GM21576 (cell line): Measurements from ENCODE around the gene MEG3.
"Not testable (repeated sequence)": the region's sequence is repeated elsewhere in the genome, so short reads cannot be mapped to it uniquely, and the experiment has no call there.

Experiments
- ATAC-seq: cut with Tn5 transposase; IDR thresholded peaks from one replicate; pipeline ENCODE4 v1.9.1; 2021; ENCODE audit warnings: mild to moderate bottlenecking, moderate library complexity; ENCODE audit not compliant: unreplicated experiment

Gene MEG3

DNA sequence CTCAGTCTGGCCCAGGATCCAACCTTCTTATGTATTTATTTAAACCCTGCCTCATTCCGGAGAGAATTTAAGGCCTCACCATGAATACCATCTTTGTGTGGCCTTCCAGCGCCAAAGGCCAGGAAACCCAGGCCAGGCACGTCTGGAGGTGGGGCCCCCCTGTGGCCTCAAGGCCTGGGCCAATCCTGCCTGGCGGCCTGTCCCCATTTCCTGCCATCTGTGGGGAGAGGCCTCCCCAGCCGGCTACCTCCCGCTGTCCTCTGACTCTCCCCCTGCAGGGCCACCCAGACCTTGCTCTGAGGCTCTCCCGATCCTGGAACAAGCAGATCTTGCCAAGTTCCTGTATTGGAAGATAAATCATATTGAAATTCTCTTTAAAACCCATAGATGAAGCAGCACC, 37.4 kb upstream of the MEG3 start:
- no peak for ATAC-seq

DNA sequence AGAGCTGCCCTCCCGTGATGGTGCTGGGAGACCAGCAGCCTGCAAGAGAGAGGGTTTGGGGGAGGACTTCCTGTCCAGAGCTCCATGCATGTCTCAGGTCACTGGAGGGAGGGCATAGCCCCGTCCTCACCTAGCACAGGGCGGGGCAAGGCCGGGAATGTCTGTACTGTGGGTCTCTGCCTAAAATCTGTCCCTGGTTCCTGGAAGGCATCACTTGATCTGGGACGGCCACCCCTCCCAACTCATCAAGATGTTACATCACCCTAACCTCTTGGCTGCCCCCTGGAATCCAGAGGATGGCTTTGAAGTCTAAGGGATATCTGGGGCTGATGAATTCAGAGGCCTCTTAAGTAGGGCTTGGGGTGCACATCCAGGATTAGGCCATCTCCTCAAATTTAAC, 37.0 kb upstream of the MEG3 start:
- no peak for ATAC-seq

DNA sequence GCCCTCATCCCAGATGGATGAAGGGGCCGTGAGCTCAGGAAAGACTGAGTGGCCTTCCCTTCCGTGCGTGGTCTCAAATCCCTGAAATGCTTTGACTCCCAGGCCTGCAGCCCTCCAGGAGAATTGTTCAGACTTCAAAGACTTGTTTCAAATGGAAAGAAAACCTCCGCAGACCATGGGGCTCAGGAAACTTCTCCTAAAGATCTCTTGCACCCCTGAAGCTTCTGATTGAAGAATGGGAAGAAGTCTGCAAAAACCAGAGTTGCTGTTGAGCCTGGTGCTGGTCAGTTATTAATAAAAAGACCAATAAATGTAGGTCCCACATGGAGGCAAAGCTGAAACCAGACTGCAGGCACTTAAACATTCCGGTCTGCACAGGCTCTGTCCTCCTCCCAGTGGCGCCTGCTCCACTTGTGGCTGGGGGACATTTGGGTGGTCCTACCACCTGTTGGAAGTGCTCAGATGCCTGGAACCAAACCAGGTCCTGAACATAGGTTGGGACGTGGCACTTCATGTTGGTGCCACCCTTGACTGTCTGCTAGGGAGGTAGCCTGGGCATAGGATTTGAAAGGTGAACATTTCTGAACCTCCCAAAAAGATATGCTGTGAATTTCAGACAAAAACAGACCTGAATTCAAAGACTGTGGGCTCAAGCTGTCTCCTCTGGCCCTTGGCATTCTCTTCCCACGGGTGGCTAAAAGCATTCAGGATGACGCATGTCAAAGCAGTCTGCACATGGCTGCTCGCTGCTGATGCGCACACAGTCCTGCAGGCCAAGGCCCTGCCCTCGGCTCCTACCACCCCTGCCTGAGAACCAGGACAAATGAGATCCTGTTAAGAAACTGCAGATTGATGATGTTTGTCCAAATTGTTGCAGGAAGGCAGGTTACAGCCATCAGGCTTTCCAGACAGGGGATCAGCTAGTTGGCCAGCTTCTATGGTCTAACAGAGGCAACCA, 36.2 kb upstream of the MEG3 start:
- no peak for ATAC-seq

GRCh38 chr14:100790502-100791347, 35.2 kb upstream of the MEG3 start:
- no peak for ATAC-seq

DNA sequence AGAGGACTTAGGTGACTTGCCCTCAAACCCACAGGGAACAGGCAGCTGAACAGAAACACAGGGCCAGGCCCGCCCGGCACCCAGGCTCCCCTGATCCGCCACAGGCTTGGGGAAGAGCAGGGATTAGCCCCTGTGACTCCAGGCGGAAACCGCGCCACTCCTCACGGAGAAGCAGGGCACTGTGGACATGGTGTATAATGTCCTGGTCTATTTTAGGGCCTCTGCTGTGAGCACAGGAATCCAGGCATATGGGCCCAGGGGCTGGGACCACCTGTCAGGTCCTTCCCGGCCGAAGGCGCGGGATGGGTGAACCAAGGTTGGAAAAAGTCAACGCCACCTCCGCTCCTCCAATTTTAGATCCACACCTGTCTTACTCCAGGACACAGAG, 34.6 kb upstream of the MEG3 start:
- ATAC-seq = no peak

DNA sequence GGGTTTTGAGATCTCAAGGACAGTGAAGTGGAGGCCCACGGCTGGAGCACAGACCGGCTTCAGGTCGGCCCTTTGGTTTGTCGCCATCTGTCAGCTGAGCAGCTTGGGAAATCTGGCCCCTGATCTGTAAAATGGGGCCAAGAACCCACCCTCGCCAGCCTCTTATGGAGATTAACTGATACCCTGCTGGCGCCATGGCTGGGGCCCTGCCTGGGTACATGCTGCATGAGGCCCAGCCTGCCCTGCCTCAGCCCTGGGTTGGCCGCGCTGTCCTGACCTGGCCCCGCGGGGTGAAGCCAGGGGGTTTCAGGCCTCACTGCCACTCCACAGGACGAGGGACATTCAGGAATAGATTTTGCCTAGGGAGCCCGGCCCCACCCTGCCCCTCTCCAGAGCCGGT, 33.9 kb upstream of the MEG3 start:
- no peak for ATAC-seq

- no peak for ATAC-seq
These were observed 29.0 kb upstream of the MEG3 start for GRCh38 chr14:100796946-100797345.

GRCh38 chr14:100800041-100800440, 25.9 kb upstream of the MEG3 start:
- no peak for ATAC-seq

DNA sequence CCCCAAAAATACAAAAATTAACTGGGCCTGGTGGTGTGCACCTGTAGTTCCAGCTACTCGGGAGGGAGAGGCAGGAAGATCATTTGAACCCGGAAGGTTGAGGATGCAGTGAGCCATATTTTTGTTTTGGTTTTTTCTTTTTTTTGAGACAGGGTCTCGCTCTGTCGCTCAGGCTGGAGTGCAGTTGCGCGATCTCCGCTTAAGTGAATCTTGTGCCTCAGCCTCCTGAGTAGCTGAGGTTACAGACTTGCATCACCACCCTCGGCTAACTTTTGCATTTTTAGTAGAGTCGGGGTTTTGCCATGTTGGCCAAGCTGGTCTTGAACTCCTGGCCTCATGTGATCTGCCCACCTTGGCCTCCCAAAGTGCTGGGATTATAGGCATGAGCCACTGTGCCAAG, 24.5 kb upstream of the MEG3 start:
- not testable (repeated sequence) for ATAC-seq

- no peak for ATAC-seq
These were observed 23.7 kb upstream of the MEG3 start for GRCh38 chr14:100802179-100802578.

DNA sequence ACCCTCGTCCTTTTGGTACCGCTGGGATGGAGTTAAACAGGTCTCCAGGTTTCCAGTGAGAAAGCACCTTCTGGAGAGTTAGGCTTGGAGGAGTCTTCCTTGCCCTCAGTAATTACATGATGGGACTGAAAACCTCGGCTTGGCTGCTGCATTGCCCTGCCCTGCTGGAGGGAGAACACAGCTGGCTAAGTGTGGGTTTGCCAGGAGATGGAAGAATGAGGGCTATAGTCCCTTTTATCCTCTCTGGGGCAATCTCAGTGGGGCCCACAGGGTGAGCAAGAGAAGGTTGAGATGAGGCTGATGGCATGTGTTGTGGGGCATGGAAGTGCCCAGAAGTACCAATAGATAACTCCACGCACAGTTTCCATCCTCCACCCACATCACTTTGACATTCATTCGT, 23.2 kb upstream of the MEG3 start:
- ATAC-seq = no peak

- no peak for ATAC-seq
These were observed 22.7 kb upstream of the MEG3 start for GRCh38 chr14:100803226-100803625.

DNA sequence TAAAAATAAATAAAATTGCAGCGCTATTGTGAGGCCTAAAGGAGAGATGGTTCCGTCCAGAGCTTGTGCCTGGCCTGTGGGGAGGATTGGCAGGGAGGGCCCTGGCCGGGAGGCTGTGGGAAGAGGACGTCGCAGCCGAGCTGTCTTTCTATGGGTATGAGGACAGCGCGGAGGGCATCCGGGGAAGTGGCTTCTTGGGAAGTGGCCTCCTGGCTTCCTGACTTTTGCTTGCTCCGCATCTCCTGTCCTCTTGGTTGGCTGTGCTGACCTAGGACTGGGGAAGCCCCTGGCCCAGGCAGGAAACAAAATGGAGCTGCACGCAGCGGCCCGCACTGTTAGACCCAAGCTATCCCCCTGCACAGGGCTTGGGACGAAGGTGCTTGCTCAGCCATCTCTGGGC, 22.2 kb upstream of the MEG3 start:
- ATAC-seq = no peak

DNA sequence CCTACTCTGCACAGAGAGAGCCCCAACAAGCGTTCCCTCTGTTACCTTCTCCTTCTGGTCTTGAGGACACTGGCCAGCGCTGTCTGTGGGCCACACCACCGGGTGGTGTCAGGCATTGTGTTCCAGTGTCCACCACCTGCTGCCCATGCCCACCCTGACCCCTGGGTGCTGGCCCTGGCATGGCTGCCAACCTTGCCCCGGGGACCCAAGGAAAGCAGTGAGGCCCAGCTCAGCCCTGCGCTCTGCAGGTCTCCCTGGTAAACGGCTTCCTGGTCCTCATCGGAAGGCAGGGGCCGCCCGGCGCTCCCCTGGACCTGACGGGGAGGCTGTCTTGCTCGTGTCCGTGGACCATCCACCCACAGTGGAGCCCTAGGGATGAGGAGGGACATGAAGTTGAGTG, 21.8 kb upstream of the MEG3 start:
- no peak for ATAC-seq

DNA sequence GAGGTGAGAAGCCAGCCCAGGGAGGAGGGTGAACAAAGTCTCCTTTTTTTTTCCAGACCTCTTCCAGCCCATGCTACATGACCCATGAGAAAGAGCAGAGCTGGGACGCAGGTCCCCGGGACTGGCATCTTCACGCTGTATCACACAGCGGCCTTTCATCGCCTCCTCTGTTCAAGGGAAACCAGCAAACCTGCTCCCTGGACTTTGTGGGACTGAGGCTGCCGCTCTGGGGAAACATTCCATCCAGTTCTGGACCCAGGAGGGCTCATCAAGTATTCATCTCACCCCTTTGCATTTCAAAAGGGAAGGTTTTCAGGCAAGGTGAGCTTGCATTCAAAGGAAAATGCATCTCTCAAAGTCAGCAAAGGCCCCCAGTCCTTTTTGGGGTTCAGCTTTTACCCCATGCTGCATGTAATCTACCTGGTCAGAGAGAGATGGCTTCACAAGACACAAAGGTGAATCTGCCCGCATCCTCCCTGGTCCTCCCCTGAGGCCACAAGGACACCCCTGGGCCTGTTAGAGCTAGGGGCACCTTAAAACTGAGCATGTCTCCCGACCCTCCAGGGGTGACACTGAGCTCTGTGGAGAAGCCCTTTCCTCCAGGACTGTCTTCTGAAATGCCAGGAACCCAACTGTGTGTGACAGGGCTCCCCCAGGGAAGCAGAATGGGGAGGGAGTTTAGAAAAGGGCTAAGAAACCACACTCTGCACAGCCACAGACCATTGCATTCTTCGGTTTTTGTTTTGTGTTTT, 21.2 kb upstream of the MEG3 start:
- ATAC-seq = no peak

GRCh38 chr14:100806386-100806785, 19.5 kb upstream of the MEG3 start:
- no peak for ATAC-seq

GRCh38 chr14:100807496-100807895, 18.4 kb upstream of the MEG3 start:
- ATAC-seq = no peak

- no peak for ATAC-seq
These were observed 17.8 kb upstream of the MEG3 start for GRCh38 chr14:100807979-100808734.

GRCh38 chr14:100810435-100810834, 15.5 kb upstream of the MEG3 start:
- no peak for ATAC-seq

- ATAC-seq = no peak
These were observed 15.0 kb upstream of the MEG3 start for GRCh38 chr14:100810861-100811461.
